HepG2 (cell line): ENCODE data around the gene LONP1. TPM values are rescaled to one million over a fixed set of nuclear protein-coding genes. Genes with fewer than 3 reads are reported as not detected.

Experiments used
- AKAP8 ChIP-seq: sonication (generic); formaldehyde crosslinking; IDR thresholded peaks from 2 replicates; pipeline ENCODE4 v1.5.1; 2020; ENCODE audit warnings: mild to moderate bottlenecking, missing genetic modification reagents
- ARID2 ChIP-seq: sonication (generic); formaldehyde crosslinking; IDR thresholded peaks from 2 replicates; pipeline ENCODE4 v1.8.1; 2022; ENCODE audit warnings: mild to moderate bottlenecking, missing genetic modification reagents, borderline replicate concordance
- ATM ChIP-seq: fragments of 450-650 bp; IDR thresholded peaks from 2 replicates; pipeline ENCODE4 v1.7.1; 2017; ENCODE audit warnings: mild to moderate bottlenecking, borderline replicate concordance
- BHLHE40 ChIP-seq: IDR thresholded peaks from 2 replicates; pipeline ENCODE4 v1.6.1; 2011; ENCODE audit warnings: low read length, improper control_type of control experiment
- CBX2 ChIP-seq, 2 experiments: fragments of 200-600 bp in 1 of 2; sonication (generic); formaldehyde crosslinking in 1 of 2; IDR thresholded peaks; 2 replicates each; pipeline versions ENCODE4 v1.7.0 to v1.8.1; 2018 to 2022; ENCODE audit warnings: low read depth in 2 of 2, low read length in 1 of 2, mild to moderate bottlenecking in 1 of 2, missing genetic modification reagents in 1 of 2
- ESRRA ChIP-seq: sonication (generic); formaldehyde crosslinking; IDR thresholded peaks from 2 replicates; pipeline ENCODE4 v1.5.1; 2020; ENCODE audit warnings: mild to moderate bottlenecking, low read depth, missing genetic modification reagents
- HMGA1 ChIP-seq: sonication (generic); formaldehyde crosslinking; conservative IDR thresholded peaks from 2 replicates; pipeline ENCODE4 v1.4.0; 2020; ENCODE audit warnings: missing genetic modification reagents
- MEIS2 ChIP-seq: sonication (generic); formaldehyde crosslinking; IDR thresholded peaks from 2 replicates; pipeline ENCODE4 v1.9.0; 2021; ENCODE audit warnings: mild to moderate bottlenecking, missing genetic modification reagents
- SNAPC2 ChIP-seq: sonication (generic); formaldehyde crosslinking; IDR thresholded peaks from 2 replicates; pipeline ENCODE4 v1.8.1; 2022; ENCODE audit warnings: mild to moderate bottlenecking, missing genetic modification reagents
- STAT5B ChIP-seq: sonication (generic); formaldehyde crosslinking; IDR thresholded peaks from 2 replicates; pipeline ENCODE4 v1.4.0; 2020; ENCODE audit warnings: missing genetic modification reagents
- TEAD2 ChIP-seq: sonication (generic); formaldehyde crosslinking; IDR thresholded peaks from 2 replicates; pipeline ENCODE4 v1.9.0; 2021; ENCODE audit warnings: missing genetic modification reagents
- TGIF2 ChIP-seq: IDR thresholded peaks from 2 replicates; pipeline ENCODE4 v1.6.1; 2016; ENCODE audit warnings: control low read depth, missing compliant biosample characterization
- THAP8 ChIP-seq: sonication (generic); formaldehyde crosslinking; IDR thresholded peaks from 2 replicates; pipeline ENCODE4 v1.5.1; 2020; ENCODE audit warnings: missing genetic modification reagents, mild to moderate bottlenecking, borderline replicate concordance
- ZFP62 ChIP-seq: sonication (generic); formaldehyde crosslinking; IDR thresholded peaks from 2 replicates; pipeline ENCODE4 v1.4.0; 2020; ENCODE audit warnings: missing genetic modification reagents
- ZMAT3 ChIP-seq: sonication (generic); formaldehyde crosslinking; conservative IDR thresholded peaks from 2 replicates; pipeline ENCODE4 v1.7.0; 2021; ENCODE audit warnings: missing genetic modification reagents
- ZNF124 ChIP-seq: sonication (generic); formaldehyde crosslinking; IDR thresholded peaks from 2 replicates; pipeline ENCODE4 v1.4.0; 2020; ENCODE audit warnings: missing genetic modification reagents
- ZNF143 ChIP-seq: sonication (generic); formaldehyde crosslinking; IDR thresholded peaks from 2 replicates; pipeline ENCODE4 v1.4.0; 2020; ENCODE audit warnings: missing genetic modification reagents
- ZNF251 ChIP-seq: sonication (generic); formaldehyde crosslinking; IDR thresholded peaks from 2 replicates; pipeline ENCODE4 v1.9.0; 2021; ENCODE audit warnings: mild to moderate bottlenecking, missing genetic modification reagents
- ZNF430 ChIP-seq: sonication (generic); formaldehyde crosslinking; IDR thresholded peaks from 2 replicates; pipeline ENCODE4 v1.9.0; 2021; ENCODE audit warnings: mild to moderate bottlenecking, missing genetic modification reagents
- ZNF704 ChIP-seq: sonication (generic); formaldehyde crosslinking; IDR thresholded peaks from 2 replicates; pipeline ENCODE4 v1.8.1; 2023; ENCODE audit warnings: mild to moderate bottlenecking, inconsistent platforms, moderate library complexity, missing genetic modification reagents, borderline replicate concordance
- ZNF784 ChIP-seq: sonication (generic); formaldehyde crosslinking; IDR thresholded peaks from 2 replicates; pipeline ENCODE4 v1.5.1; 2020; ENCODE audit warnings: missing genetic modification reagents, mild to moderate bottlenecking, borderline replicate concordance
- ZNF788 ChIP-seq: sonication (generic); formaldehyde crosslinking; IDR thresholded peaks from 2 replicates; pipeline ENCODE4 v1.5.0; 2020; ENCODE audit warnings: mild to moderate bottlenecking, missing genetic modification reagents, borderline replicate concordance
- polyA plus RNA-seq, 8 experiments: library from polyadenylated mRNA; depleted of rRNA in 3 of 8; stranded (reverse) in 7 of 8; unstranded in 1 of 8; fragments of >200 nt; fragmentation: Illumina TruSeq in 4 of 8; extraction: Trizol in 4 of 8; gene quantifications; 2 replicates each; pipeline versions ENCODE4 v1.2.1 to v1.2.3, GENCODE V29; 2011 to 2016; ENCODE audit warnings: low read depth in 4 of 8, missing spikeins in 1 of 8, mixed read lengths in 1 of 8; ENCODE audit not compliant: insufficient read depth in 1 of 8
- total RNA-seq, 5 experiments: library from RNA; depleted of rRNA; stranded (reverse); fragments of >200 nt; fragmentation: Illumina TruSeq; extraction: Trizol; gene quantifications; 2 replicates each; pipeline ENCODE4 v1.2.3, GENCODE V29; 2016; ENCODE audit warnings: low read depth in 1 of 5

LONP1 gene
- total and polyA plus RNA-seq, 2 of the 13 experiments (the other 11 are each of a cell fraction or from before 2014, with no cell fraction given) = 59.5 to 76.8 TPM

GRCh38 chr19:5680437-5681368 lies 39.2 kb downstream of the LONP1 start, which contains the start of the genes HSD11B1L and MICOS13 (continued):
- TF ChIP-seq CBX2 (IDR thresholded peaks at IDR 0.05; ENCODE audit: low read depth, low read length) = no peak
- TF ChIP-seq CBX2 (CRISPR knock-in tag; IDR thresholded peaks at IDR 0.05; ENCODE audit: low read depth) = no peak
- TF ChIP-seq MEIS2 (CRISPR knock-in tag) = no peak
- peak; percentile 57; the same call in 1 of the 2 replicates for TF ChIP-seq ZNF788 (CRISPR knock-in tag)
- no peak for TF ChIP-seq THAP8 (CRISPR knock-in tag)
- TF ChIP-seq SNAPC2 = no peak
- no peak for TF ChIP-seq TEAD2 (CRISPR knock-in tag)
- no peak for TF ChIP-seq AKAP8
- TF ChIP-seq ZNF143 = peak; percentile 99
- TF ChIP-seq ZFP62 = 0 out of 2 replicates have a peak, but pooled peaks have one; percentile 94
- TF ChIP-seq ZNF124 = no peak
- no peak for TF ChIP-seq ZNF251
- no peak for TF ChIP-seq HMGA1 (CRISPR knock-in tag)
- TF ChIP-seq STAT5B (CRISPR knock-in tag) = peak; percentile 75; the same call in 1 of the 2 replicates
- no peak for TF ChIP-seq ZNF704 (CRISPR knock-in tag)
- TF ChIP-seq ATM = no peak
- TF ChIP-seq ZMAT3 (CRISPR knock-in tag) = no peak
- TF ChIP-seq ZNF430 = no peak
- TF ChIP-seq ZNF784 = 0 out of 2 replicates have a peak, but pooled peaks have one; percentile 19
- no peak for TF ChIP-seq ARID2
- TF ChIP-seq BHLHE40 = peak; percentile 89
- TF ChIP-seq ESRRA (CRISPR knock-in tag) = peak; percentile 57; the same call in 1 of the 2 replicates
- peak; percentile 34; the same call in 1 of the 2 replicates for TF ChIP-seq TGIF2 (CRISPR knock-in tag)
